ENCODE data around the gene RTL5.
"Not testable (repeated sequence)": the region's sequence is repeated elsewhere in the genome, so short reads cannot be mapped to it uniquely, and the experiment has no call there.

Gene RTL5

GRCh38 chrX:72131317-72132294 is at the start of gene RTL5:
Gene RTL5, minus strand, starts transcription at chrX:72131915.
- TF ChIP-seq, protein P1, sequence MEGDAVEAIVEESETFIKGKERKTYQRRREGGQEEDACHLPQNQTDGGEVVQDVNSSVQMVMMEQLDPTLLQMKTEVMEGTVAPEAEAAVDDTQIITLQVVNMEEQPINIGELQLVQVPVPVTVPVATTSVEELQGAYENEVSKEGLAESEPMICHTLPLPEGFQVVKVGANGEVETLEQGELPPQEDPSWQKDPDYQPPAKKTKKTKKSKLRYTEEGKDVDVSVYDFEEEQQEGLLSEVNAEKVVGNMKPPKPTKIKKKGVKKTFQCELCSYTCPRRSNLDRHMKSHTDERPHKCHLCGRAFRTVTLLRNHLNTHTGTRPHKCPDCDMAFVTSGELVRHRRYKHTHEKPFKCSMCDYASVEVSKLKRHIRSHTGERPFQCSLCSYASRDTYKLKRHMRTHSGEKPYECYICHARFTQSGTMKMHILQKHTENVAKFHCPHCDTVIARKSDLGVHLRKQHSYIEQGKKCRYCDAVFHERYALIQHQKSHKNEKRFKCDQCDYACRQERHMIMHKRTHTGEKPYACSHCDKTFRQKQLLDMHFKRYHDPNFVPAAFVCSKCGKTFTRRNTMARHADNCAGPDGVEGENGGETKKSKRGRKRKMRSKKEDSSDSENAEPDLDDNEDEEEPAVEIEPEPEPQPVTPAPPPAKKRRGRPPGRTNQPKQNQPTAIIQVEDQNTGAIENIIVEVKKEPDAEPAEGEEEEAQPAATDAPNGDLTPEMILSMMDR (IDR thresholded peaks at IDR 0.05; ENCODE audit: extremely low read depth, missing control alignments), result no peak
- peak; percentile 63 for DNase-seq (ENCODE audit: low spot score)

DNA sequence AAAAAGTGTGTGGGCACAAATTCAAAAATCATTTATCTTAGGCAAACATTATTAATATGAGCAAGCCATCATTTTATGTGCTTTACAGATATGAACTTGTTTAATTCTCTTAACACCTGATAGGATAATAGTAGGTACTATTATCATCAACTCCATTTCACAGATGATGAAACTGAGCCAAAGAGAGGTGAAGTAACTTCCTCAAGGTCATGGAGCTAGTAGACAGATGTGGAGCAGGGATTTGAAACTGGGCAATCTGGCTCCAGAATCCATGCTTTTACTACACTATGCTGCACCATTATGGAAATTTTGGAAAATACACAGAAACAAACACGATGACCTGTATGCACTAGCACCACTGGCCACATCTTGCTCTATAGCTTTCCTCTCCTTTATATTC is 48.8 kb upstream of the RTL5 start:
- TF ChIP-seq, protein P1 (IDR thresholded peaks at IDR 0.05; ENCODE audit: extremely low read depth, missing control alignments), result no peak

DNA sequence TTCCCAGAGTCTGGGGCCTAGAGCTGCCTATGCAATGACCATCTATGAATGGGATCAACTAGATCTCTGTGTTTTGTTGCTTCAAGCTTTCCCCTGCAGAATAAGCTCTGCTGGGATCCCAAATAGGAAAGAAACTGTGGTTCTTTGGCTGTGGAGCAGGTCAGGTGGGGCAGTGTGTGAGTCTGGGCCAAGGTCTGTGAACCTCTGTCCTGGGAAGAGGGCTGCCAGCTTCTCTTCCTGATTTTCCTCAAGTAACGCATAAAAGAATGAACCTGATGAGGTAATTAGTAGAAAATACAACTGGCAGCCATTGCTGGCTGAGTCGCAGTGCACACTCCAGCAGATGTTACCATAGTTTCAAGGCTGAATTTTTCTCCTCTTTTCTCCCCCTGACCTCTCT is 45.3 kb upstream of the RTL5 start:
- DNase-seq (ENCODE audit: low spot score), result no peak
- TF ChIP-seq, protein P1 (IDR thresholded peaks at IDR 0.05; ENCODE audit: extremely low read depth, missing control alignments), result no peak

More for the DNA sequence above, 48.8 kb upstream of the RTL5 start:
- no peak for DNase-seq (ENCODE audit: low spot score)

- DNase-seq (ENCODE audit: low spot score), result not testable (repeated sequence)
These were observed 44.6 kb upstream of the RTL5 start for GRCh38 chrX:72176289-72176688.

GRCh38 chrX:72169008-72169728 is 37.5 kb upstream of the RTL5 start:
- no peak for DNase-seq (ENCODE audit: low spot score)
- TF ChIP-seq, protein P1 (IDR thresholded peaks at IDR 0.05; ENCODE audit: extremely low read depth, missing control alignments), result no peak

- TF ChIP-seq, protein P1 (IDR thresholded peaks at IDR 0.05; ENCODE audit: extremely low read depth, missing control alignments), result no peak
- no peak for DNase-seq (ENCODE audit: low spot score)
These were observed 33.8 kb upstream of the RTL5 start for GRCh38 chrX:72165551-72165950.

- TF ChIP-seq, protein P1 (IDR thresholded peaks at IDR 0.05; ENCODE audit: extremely low read depth, missing control alignments), result no peak
- DNase-seq (ENCODE audit: low spot score), result no peak
These were observed 28.1 kb upstream of the RTL5 start for GRCh38 chrX:72159769-72160168.

Data from GM20000 (cell line).